SIG-M5 (cell line): ENCODE measurements around the gene MGAT4A.
"Not testable (repeated sequence)": the region's sequence is repeated elsewhere in the genome, so short reads cannot be mapped to it uniquely, and the experiment has no call there.

ENCODE experiments used
- DNase-seq: peaks from one replicate; lab custom pipeline; 2025; lab: John Stamatoyannopoulos, UW

The MGAT4A gene

GRCh38 chr2:98730053-98730706 lies 752 bp downstream of the MGAT4A start:
- no peak for DNase-seq

GRCh38 chr2:98729652-98730051 lies 1.3 kb downstream of the MGAT4A start:
- no peak for DNase-seq

GRCh38 chr2:98728088-98728718 lies 2.7 kb downstream of the MGAT4A start:
- DNase-seq, result not testable (repeated sequence)

GRCh38 chr2:98727369-98728087 lies 3.4 kb downstream of the MGAT4A start:
- DNase-seq, result no peak

- DNase-seq, result no peak
These were observed 4.1 kb downstream of the MGAT4A start for GRCh38 chr2:98726735-98727368.

- no peak for DNase-seq
These were observed 4.7 kb downstream of the MGAT4A start for GRCh38 chr2:98726205-98726604.

GRCh38 chr2:98720286-98720685 lies 10.6 kb downstream of the MGAT4A start:
- DNase-seq, result no peak

- no peak for DNase-seq
These were observed 13.3 kb downstream of the MGAT4A start for GRCh38 chr2:98717621-98718020.

GRCh38 chr2:98716786-98717185 lies 14.1 kb downstream of the MGAT4A start:
- no peak for DNase-seq

GRCh38 chr2:98715812-98716451 lies 15.0 kb downstream of the MGAT4A start:
- DNase-seq, result no peak

- DNase-seq, result no peak
These were observed 17.5 kb downstream of the MGAT4A start for GRCh38 chr2:98713332-98714015.

GRCh38 chr2:98712145-98712544 lies 18.8 kb downstream of the MGAT4A start:
- DNase-seq, result no peak

- DNase-seq, result no peak
These were observed 19.4 kb downstream of the MGAT4A start for GRCh38 chr2:98711506-98711905.

GRCh38 chr2:98710734-98711133 lies 20.2 kb downstream of the MGAT4A start:
- DNase-seq, result no peak

- DNase-seq, result no peak
These were observed 21.4 kb downstream of the MGAT4A start for GRCh38 chr2:98709535-98709934.

- DNase-seq, result no peak
These were observed 22.3 kb downstream of the MGAT4A start for GRCh38 chr2:98708396-98709186.

- no peak for DNase-seq
These were observed 24.3 kb downstream of the MGAT4A start for GRCh38 chr2:98706591-98706990.

- no peak for DNase-seq
These were observed 25.7 kb downstream of the MGAT4A start for GRCh38 chr2:98705333-98705617.

GRCh38 chr2:98704499-98705332 lies 26.2 kb downstream of the MGAT4A start:
- no peak for DNase-seq

GRCh38 chr2:98703738-98704137 lies 27.2 kb downstream of the MGAT4A start:
- DNase-seq, result no peak
